GM12878 (cell line): ENCODE data around the gene KNTC1.
"Not testable (repeated sequence)": the region's sequence is repeated elsewhere in the genome, so short reads cannot be mapped to it uniquely, and the experiment has no call there.

Experiments used
- ASH2L ChIP-seq: fragments of 300-600, 200-600 bp; sonication (generic); IDR thresholded peaks from 2 replicates; pipeline ENCODE4 v1.6.1; 2017; ENCODE audit warnings: low read depth, mild to moderate bottlenecking, borderline replicate concordance
- ATF2 ChIP-seq: IDR thresholded peaks from 2 replicates; pipeline ENCODE4 v1.6.1; 2012; ENCODE audit warnings: low read length, inconsistent platforms
- CTCF ChIP-seq, 3 experiments: IDR thresholded peaks in 2 of 3; conservative IDR thresholded peaks in 1 of 3; 2 replicates each; pipeline ENCODE4 v1.5.1; 2011; ENCODE audit warnings: low read depth in 3 of 3, low read length in 3 of 3, mild to moderate bottlenecking in 3 of 3, control low read depth in 2 of 3, moderate library complexity in 2 of 3, inconsistent platforms in 1 of 3, mixed read lengths in 1 of 3; ENCODE audit not compliant: control insufficient read depth in 2 of 3, insufficient read depth in 1 of 3; ENCODE audit errors: extremely low read depth in 1 of 3
- CUX1 ChIP-seq: IDR thresholded peaks from 2 replicates; pipeline ENCODE4 v1.6.1; 2012; ENCODE audit warnings: improper control_type of control experiment, low read depth, low read length; ENCODE audit not compliant: insufficient replicate concordance
- E2F4 ChIP-seq: IDR thresholded peaks from 2 replicates; pipeline ENCODE4 v1.6.1; 2012; ENCODE audit warnings: low read depth, low read length, improper control_type of control experiment
- FOXK2 ChIP-seq: fragments of 450-650 bp; IDR thresholded peaks from 2 replicates; pipeline ENCODE4 v1.6.1; 2017; ENCODE audit warnings: mild to moderate bottlenecking, moderate library complexity
- HDAC2 ChIP-seq: fragments of 200-600 bp; sonication (generic); IDR thresholded peaks from 2 replicates; pipeline ENCODE4 v1.6.1; 2017
- JUNB ChIP-seq: IDR thresholded peaks from 2 replicates; pipeline ENCODE4 v1.6.1; 2016; ENCODE audit warnings: antibody characterized with exemption, mild to moderate bottlenecking
- MXI1 ChIP-seq: fragments of 150-350 bp; IDR thresholded peaks from 2 replicates; pipeline ENCODE4 v1.6.1; 2011; ENCODE audit warnings: low read depth, mild to moderate bottlenecking, inconsistent platforms, low read length, improper control_type of control experiment
- POLR2A ChIP-seq: IDR thresholded peaks from 2 replicates; pipeline ENCODE4 v1.6.1; 2011; ENCODE audit warnings: low read depth, mild to moderate bottlenecking, low read length
- REST ChIP-seq: IDR thresholded peaks from 2 replicates; pipeline ENCODE4 v1.6.1; 2012; ENCODE audit warnings: mild to moderate bottlenecking, low read depth, low read length
- SPI1 ChIP-seq: IDR thresholded peaks from 2 replicates; pipeline ENCODE4 v1.6.1; 2011; ENCODE audit warnings: low read depth, mild to moderate bottlenecking, low read length, moderate library complexity, borderline replicate concordance; ENCODE audit not compliant: insufficient read depth

- TF ChIP-seq POLR2A; SPI1; CTCF (IDR thresholded peaks at IDR 0.05 in 2 of 3, conservative IDR thresholded peaks at IDR 0.05 in 1 of 3; ENCODE audit: control insufficient read depth in 2 of 3, extremely low read depth in 1 of 3, insufficient read depth in 1 of 3, low read depth in 3 of 3, low read length in 3 of 3); HDAC2; REST; MXI1; E2F4; FOXK2; CUX1; ATF2; ASH2L; JUNB: not testable (repeated sequence)
Measured at GRCh38 chr12:122583294-122583693, 56.2 kb downstream of the KNTC1 start.
